Endothelial cell of umbilical vein (primary cell): ENCODE measurements around the gene ESPN. TPM values are rescaled to one million over a fixed set of nuclear protein-coding genes. Genes with fewer than 3 reads are reported as not detected.

Experiments
- BruUV-seq: library from RNA; stranded (reverse); fragments of 400-500 nt; replicated peaks from 2 replicates; lab custom pipeline; 2021; lab: Mats Ljungman, UMichigan
- CTCF ChIA-PET: fragments of 300-600, 350-600 bp; sonication (Branson Sonifier 250); formaldehyde crosslinking; loops from one replicate; lab custom pipeline; 2021; ENCODE audit warnings: antibody characterized with exemption, inconsistent platforms; lab: Charles Lee
- POLR2A ChIA-PET: fragments of 300-600, 350-600 bp; sonication (Branson Sonifier 250); formaldehyde crosslinking; loops from one replicate; lab custom pipeline; 2021; ENCODE audit warnings: antibody characterized with exemption, inconsistent platforms; lab: Charles Lee
- DNase-seq: peaks from one replicate; pipeline ENCODE4 v3.0.0-alpha.2; 2011; ENCODE audit warnings: low read depth, low spot score
- FAIRE-seq: peaks from 2 replicates; lab custom pipeline; 2011; peaks lifted over from hg19 to GRCh38; lab: Jason Lieb, UNC
- H2AFZ ChIP-seq: 2 replicates; pipeline ENCODE4 v1.6.0; 2012; ENCODE audit warnings: low read depth, low read length, control low read depth, inconsistent platforms
- H3K27ac ChIP-seq: 2 replicates; pipeline ENCODE4 v1.5.1; 2011; ENCODE audit warnings: low read depth, mild to moderate bottlenecking, control low read depth, low read length, moderate library complexity; ENCODE audit not compliant: insufficient read depth
- H3K27me3 ChIP-seq, 2 experiments: 2 replicates each; pipeline versions ENCODE4 v1.6.0 to v1.6.1; 2011; ENCODE audit warnings: low read length in 2 of 2, mixed read lengths in 1 of 2; ENCODE audit not compliant: control insufficient read depth in 2 of 2, insufficient read depth in 2 of 2
- H3K36me3 ChIP-seq, 2 experiments: 2 replicates in 1 of 2; 3 replicates in 1 of 2; pipeline ENCODE4 v1.5.1; 2011; ENCODE audit warnings: low read length in 2 of 2, mild to moderate bottlenecking in 1 of 2, moderate library complexity in 1 of 2; ENCODE audit not compliant: control insufficient read depth in 2 of 2, insufficient read depth in 2 of 2; ENCODE audit errors: extremely low read depth in 1 of 2
- H3K4me1 ChIP-seq: 3 replicates; pipeline ENCODE4 v1.5.1; 2011; ENCODE audit warnings: mild to moderate bottlenecking, low read length; ENCODE audit not compliant: control insufficient read depth, insufficient read depth; ENCODE audit errors: extremely low read depth
- H3K4me2 ChIP-seq: 2 replicates; pipeline ENCODE4 v1.6.1; 2011; ENCODE audit warnings: low read length, control low read depth, mixed read lengths; ENCODE audit not compliant: insufficient read depth
- H3K4me3 ChIP-seq, 3 experiments: fragments of 200-600 bp in 1 of 3; sonication (generic), shearing (Covaris generic) in 1 of 3; replicated peaks in 1 of 3; 2 replicates each; pipeline ENCODE4 v1.5.1; 2011 to 2016; ENCODE audit warnings: control low read depth in 3 of 3, low read length in 3 of 3, mild to moderate bottlenecking in 2 of 3, inconsistent platforms in 1 of 3, low read depth in 1 of 3, moderate library complexity in 1 of 3; ENCODE audit not compliant: insufficient read depth in 1 of 3
- H3K79me2 ChIP-seq: 2 replicates; pipeline ENCODE4 v1.6.0; 2012; ENCODE audit warnings: low read length, inconsistent platforms; ENCODE audit not compliant: control insufficient read depth, insufficient read depth
- H3K9ac ChIP-seq: replicated peaks from 2 replicates; pipeline ENCODE3; 2011; ENCODE audit warnings: low read length, control low read depth; ENCODE audit not compliant: insufficient read depth; ENCODE audit errors: extremely low read depth
- H3K9me1 ChIP-seq: replicated peaks from 3 replicates; pipeline ENCODE4 v1.6.0; 2011; ENCODE audit warnings: mild to moderate bottlenecking, low read length; ENCODE audit not compliant: control insufficient read depth, insufficient read depth; ENCODE audit errors: extremely low read depth
- H3K9me3 ChIP-seq: replicated peaks from 2 replicates; pipeline ENCODE4 v1.5.1; 2012; ENCODE audit warnings: low read length, inconsistent platforms; ENCODE audit not compliant: control insufficient read depth, insufficient read depth
- H4K20me1 ChIP-seq: replicated peaks from 2 replicates; pipeline ENCODE3; 2011; ENCODE audit warnings: mild to moderate bottlenecking, low read length; ENCODE audit not compliant: control insufficient read depth, insufficient read depth; ENCODE audit errors: extremely low read depth
- CTCF ChIP-seq, 2 donors: IDR thresholded peaks; 1 replicate in 1 of 2; 2 replicates in 1 of 2; pipeline ENCODE4 v1.5.1; 2011; ENCODE audit warnings: low read length in 2 of 2, mild to moderate bottlenecking in 2 of 2, moderate library complexity in 2 of 2, control low read depth in 1 of 2, inconsistent platforms in 1 of 2, low read depth in 1 of 2; ENCODE audit not compliant: insufficient read depth in 1 of 2; ENCODE audit errors: extremely low read depth in 1 of 2
- EZH2 ChIP-seq: IDR thresholded peaks from 2 replicates; pipeline ENCODE4 v1.6.1; 2012; ENCODE audit warnings: borderline replicate concordance, low read depth, mild to moderate bottlenecking, moderate library complexity, low read length, inconsistent platforms; ENCODE audit not compliant: severe bottlenecking
- FOS ChIP-seq: IDR thresholded peaks from 2 replicates; pipeline ENCODE4 v1.6.1; 2011; ENCODE audit warnings: mild to moderate bottlenecking, low read length, moderate library complexity, borderline replicate concordance; ENCODE audit not compliant: insufficient read depth
- GATA2 ChIP-seq: IDR thresholded peaks from 2 replicates; pipeline ENCODE4 v1.7.0; 2011; ENCODE audit warnings: low read depth, mild to moderate bottlenecking, moderate library complexity, mixed read lengths, low read length; ENCODE audit not compliant: insufficient read length, insufficient read depth
- JUN ChIP-seq: IDR thresholded peaks from 2 replicates; pipeline ENCODE4 v1.6.1; 2011; ENCODE audit warnings: borderline replicate concordance, low read depth; ENCODE audit not compliant: insufficient read length, insufficient read depth
- MYC ChIP-seq: IDR thresholded peaks from one replicate; pipeline ENCODE4 v1.6.1; 2011; ENCODE audit warnings: mild to moderate bottlenecking, low read depth, low read length
- POLR2A ChIP-seq: IDR thresholded peaks from 2 replicates; pipeline ENCODE4 v1.6.1; 2012; ENCODE audit warnings: low read depth, mild to moderate bottlenecking, control low read depth, low read length
- POLR2AphosphoS5 ChIP-seq: IDR thresholded peaks from 2 replicates; pipeline ENCODE4 v1.6.1; 2012; ENCODE audit warnings: low read depth, mild to moderate bottlenecking, control low read depth, low read length, moderate library complexity; ENCODE audit not compliant: insufficient read depth
- dilution Hi-C: fragments of 300-500 bp; cut with MboI; formaldehyde crosslinking; loops from one replicate; pipeline ENCODE4 v1.15.0; 2019; ENCODE audit warnings: low sequenced_read_pairs; ENCODE audit not compliant: extremely low pct_ligation_motif_present
- intact Hi-C: fragments of 100-400 bp; cut with micrococcal nuclease; formaldehyde crosslinking; loops from one replicate; pipeline ENCODE4 v1.10.0; 2022
- polyA plus RNA-seq, 4 experiments: library from polyadenylated mRNA; depleted of rRNA in 3 of 4; stranded (reverse) in 3 of 4; unstranded in 1 of 4; fragments of >200 nt; gene quantifications; 2 replicates each; pipeline versions ENCODE4 v1.2.1 to v1.2.3, GENCODE V29; 2011 to 2012; ENCODE audit warnings: missing spikeins in 1 of 4
- total RNA-seq: library from RNA; stranded (reverse); gene quantifications from 2 replicates; pipeline ENCODE4 v1.2.3, GENCODE V29; 2021
- TF ChIP-seq, protein P1 (sequence below): IDR thresholded peaks from 2 replicates; pipeline ENCODE4 v1.6.1; 2011; ENCODE audit not compliant: insufficient read depth, insufficient read length

The ESPN gene
- total and polyA plus RNA-seq, 2 donors (not counting 3 experiments of a cell fraction or from before 2014, with no cell fraction given): 0.54 to 0.71 TPM

DNA sequence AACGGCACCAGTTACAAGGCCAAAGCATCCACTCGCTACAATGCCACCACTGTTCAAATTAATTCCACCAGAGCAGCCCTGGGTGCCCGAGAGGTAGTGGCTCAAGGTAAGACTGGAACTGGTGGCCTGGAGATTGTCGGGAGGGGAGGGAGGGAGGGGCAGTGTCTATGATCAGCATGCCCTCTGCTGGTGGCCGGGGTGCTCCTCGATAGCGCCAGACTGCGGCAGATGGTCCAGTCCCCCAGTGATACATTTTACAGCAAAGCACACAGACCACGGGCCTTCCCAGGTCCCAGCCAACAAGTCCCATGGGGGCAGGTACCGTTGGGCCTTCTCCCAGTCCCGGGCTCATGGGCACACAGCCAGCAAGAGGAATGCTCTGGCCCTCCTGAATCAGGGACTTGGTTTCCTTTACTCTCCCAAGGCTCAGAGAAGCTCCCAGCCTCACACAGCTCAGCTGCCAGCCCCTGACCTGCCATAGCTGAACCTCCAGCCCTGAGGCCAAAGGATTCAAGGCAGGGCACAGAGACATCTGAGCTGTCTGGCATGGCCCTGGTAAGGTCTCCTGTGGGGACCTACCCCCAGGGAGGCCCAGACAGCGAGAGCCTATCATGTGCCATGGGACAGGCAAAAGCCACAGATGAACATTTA, 46.4 kb upstream of the ESPN start:
- FAIRE-seq (no peak), DNase-seq (no peak)
- intact Hi-C loops: no loop called here
- H3K79me2 ChIP-seq: peaks cover 15% of the 10 kb centered on the region
- ChIA-PET CTCF (interaction anchor here (1.0 to 1.1 kb wide), 3 partner anchors 15 to 132 kb away, joined by 5 read pairs; no protein-coding TSS in a partner anchor), POLR2A (no interaction called here)
- dilution Hi-C loops: no loop called here
- H3K27ac ChIP-seq: no peak overlapping the region
- no peaks in the 10 kb centered on the region for H3K27me3 ChIP-seq
- H3K4me3 ChIP-seq: no peak overlapping the region
- no peak overlapping the region for H3K4me2 ChIP-seq
- BruUV-seq: no TSS peak
- H2AFZ ChIP-seq: no peak overlapping the region
- H3K9ac ChIP-seq: no peak overlapping the region
- H3K4me1 ChIP-seq: no peaks in the 10 kb centered on the region
- H3K9me3 ChIP-seq: no peaks in the 10 kb centered on the region
- TF ChIP-seq POLR2A: no peak
- no peak for TF ChIP-seq MYC
- peak in 1 of 2 donors; percentile 21 for TF ChIP-seq CTCF (IDR thresholded peaks at IDR 0.05; ENCODE audit: extremely low read depth in 1 of 2, insufficient read depth in 1 of 2, low read depth in 1 of 2, low read length in 2 of 2)
- TF ChIP-seq FOS: no peak
- no peaks in the 10 kb centered on the region for H4K20me1 ChIP-seq
- H3K36me3 ChIP-seq: no peaks in the 10 kb centered on the region
- H3K9me1 ChIP-seq: no peaks in the 10 kb centered on the region

- Histone ChIP-seq H3K9me1 (no peaks in the 10 kb centered on the region), H3K9me3 (no peaks in the 10 kb centered on the region), H3K4me3 (no peak overlapping the region), H3K36me3 (no peaks in the 10 kb centered on the region), H3K4me2 (no peak overlapping the region), H3K4me1 (no peaks in the 10 kb centered on the region), H3K27me3 (no peaks in the 10 kb centered on the region), H3K9ac (no peak overlapping the region), H4K20me1 (no peaks in the 10 kb centered on the region), H2AFZ (no peak overlapping the region), H3K79me2 (peaks cover 18% of the 10 kb centered on the region), H3K27ac (no peak overlapping the region)
- dilution Hi-C loops (no loop called here), intact Hi-C loops (no loop called here)
- TF ChIP-seq FOS: no peak
- TF ChIP-seq POLR2AphosphoS5: no peak
- no peak for TF ChIP-seq MYC
- no peak for TF ChIP-seq POLR2A
- TF ChIP-seq JUN: no peak
- TF ChIP-seq, protein P1, sequence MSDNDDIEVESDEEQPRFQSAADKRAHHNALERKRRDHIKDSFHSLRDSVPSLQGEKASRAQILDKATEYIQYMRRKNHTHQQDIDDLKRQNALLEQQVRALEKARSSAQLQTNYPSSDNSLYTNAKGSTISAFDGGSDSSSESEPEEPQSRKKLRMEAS: no peak
- TF ChIP-seq CTCF (IDR thresholded peaks at IDR 0.05; ENCODE audit: extremely low read depth in 1 of 2, insufficient read depth in 1 of 2, low read depth in 1 of 2, low read length in 2 of 2): no peak
- no peak for TF ChIP-seq EZH2
- no peak for TF ChIP-seq GATA2
- CTCF ChIA-PET: interaction anchor here (2.2 kb wide), 1 partner anchor 14 kb away, joined by 5 read pairs; the partner anchor contains the start of gene ACOT7
- POLR2A ChIA-PET: no interaction called here
- no peak for FAIRE-seq
- no TSS peak for BruUV-seq
- DNase-seq: no peak
Observed at GRCh38 chr1:6380037-6380436, 44.5 kb upstream of the ESPN start.
